GM18907 (cell line): Measurements from ENCODE around the gene ADARB1.

ENCODE experiments used
- ATAC-seq: cut with Tn5 transposase; IDR thresholded peaks from one replicate; pipeline ENCODE4 v1.9.1; 2021; ENCODE audit warnings: mild to moderate bottlenecking, moderate library complexity; ENCODE audit not compliant: unreplicated experiment

The ADARB1 gene

DNA sequence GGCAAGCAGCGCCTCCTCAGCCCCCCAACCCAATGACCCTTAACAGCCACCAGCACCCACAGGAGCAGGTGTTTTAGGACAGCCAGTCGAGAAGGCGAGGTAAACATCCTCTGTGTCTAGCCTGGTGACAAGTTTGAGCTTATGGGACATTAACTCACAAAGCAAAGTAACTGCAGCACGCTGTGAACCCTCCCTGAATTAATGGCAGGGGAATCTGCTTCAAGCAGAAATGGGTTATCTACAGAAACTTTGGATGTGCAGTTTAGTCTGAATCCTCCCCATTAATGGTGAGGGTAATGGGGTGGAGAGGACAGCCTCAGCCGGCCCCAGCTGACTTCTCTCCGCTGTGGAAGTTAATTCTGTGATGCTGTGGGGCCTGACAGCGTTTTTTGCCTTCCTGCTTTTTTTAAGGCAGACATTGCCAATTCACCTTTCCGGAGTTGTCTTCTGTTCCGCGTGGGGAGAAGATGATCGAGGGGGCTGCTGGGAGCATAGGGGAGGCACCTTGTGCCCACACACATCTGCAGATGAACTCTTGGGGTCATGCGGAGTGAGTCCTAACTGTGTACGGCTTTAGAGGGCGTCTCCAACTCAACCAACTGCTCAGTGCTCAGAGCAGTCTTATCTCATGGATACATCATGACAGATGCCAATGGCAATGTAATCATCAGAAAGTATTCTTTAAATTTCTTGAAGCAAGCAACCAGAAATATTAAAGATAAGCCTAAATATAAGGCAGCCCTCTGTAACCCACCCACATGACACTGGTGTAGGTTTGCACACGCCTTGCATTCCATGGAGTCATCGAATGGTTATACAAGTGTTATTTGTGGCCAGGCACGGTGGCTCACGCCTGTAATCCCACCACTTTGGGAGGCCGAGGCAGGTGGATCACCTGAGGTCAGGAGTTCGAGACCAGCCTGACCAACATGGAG lies 172.3 kb downstream of the ADARB1 start:
- ATAC-seq: no peak

DNA sequence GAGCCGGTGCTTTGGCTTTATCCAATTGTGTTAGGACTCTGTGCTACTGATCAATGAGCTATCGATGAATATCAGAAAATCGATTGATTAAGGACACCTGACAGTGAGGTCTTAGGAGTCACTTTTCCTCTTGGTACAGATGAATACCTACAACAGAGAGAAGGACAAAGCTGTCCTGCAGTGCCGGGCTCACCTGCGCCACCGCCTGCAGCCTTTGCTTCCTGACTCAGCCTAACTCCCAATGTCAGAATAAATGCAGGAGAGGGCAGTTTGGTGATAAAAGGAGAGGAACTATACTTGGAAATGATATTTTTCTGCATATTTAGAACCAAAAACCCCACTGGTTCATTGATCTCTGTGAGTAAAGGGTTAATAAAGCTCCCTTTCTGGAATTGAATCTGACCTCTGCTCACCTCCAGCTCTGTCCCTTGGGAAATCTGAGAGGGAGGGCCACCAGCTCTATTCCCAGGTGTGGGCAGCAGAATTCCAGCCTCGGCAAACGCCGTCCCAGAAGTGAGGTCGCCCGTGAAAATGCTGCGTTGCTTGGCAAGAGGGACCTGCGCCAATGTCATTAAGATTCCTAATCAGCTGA lies 174.0 kb downstream of the ADARB1 start:
- ATAC-seq: no peak

DNA sequence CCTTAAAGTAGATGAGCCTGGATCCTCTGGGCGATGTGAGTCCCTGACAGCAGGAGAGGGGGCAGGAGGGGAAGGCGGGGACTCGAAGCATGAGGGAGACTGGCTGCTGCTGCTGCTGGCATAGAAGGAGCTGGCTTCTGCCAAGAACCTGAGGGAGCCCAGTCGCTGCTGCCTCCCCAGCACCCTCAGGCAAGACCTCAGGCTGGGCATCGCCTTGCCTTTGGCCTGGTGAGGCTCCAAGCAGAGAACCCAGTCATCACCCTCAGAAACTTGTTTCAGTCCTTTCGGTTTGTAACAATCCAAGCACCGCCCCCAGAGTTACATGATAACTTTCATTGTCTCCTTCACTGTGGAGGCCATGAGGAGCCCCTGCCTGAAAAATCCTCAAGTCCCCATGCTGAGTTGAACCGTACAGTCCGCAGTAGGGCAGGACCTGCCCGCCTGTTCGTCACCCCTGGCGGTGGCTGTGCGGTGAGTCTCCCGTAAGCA lies 174.6 kb downstream of the ADARB1 start:
- ATAC-seq: no peak

- ATAC-seq: no peak
Measured at GRCh38 chr21:45249626-45250025, 175.2 kb downstream of the ADARB1 start.

DNA sequence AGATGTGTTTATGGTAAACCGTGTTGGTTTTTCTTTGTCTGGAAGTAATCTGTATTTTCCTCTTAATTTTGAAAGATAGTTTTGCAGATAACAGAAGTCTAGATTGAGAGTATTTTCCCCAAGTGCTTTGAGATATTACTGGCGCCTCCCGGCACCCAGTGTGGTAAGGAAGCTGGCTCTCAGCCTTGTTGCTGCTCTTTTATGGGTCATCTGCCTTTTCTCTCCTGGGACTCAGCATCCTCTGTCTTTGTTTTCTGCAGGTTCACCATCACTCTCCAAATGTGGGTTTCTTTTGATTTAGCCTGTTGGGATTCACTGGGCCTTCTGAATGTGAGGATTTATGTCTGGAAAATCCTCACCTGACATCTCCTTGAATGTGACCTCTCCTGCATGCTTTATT lies 175.9 kb downstream of the ADARB1 start:
- no peak for ATAC-seq

DNA sequence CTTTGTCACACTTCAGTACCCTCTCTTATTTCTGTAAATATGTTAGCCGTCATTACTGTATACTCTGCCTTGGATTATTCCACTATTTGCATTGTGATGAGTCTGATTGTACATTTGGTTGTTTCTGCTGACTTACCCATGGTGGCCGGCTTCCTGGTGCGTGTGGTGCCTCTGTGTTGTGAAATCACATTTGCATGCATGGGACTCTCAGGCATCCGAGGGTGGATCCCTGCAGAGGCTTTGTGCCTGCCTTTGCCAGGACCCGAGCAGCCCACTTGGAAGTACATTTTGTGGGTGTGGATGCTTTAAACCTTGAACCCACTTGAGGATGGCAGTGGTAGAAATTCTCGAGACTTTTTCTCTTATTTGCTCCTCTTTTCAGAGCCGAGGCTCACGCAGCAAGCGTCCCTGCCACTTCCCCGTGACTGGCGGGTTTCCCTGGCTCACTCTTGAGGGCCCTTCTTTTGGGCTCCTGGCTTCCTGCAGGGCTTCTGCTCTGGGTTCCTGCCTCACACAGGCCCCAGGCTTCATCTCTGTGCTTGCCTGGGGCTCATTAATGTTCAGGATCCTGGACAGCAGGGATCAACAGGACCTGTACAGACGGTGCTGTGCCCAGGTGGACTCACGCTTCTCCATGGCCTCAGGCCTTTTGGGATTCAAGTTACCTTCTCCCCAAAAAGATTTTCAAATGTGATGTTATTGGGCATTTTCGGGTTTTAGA lies 176.7 kb downstream of the ADARB1 start:
- no peak for ATAC-seq

DNA sequence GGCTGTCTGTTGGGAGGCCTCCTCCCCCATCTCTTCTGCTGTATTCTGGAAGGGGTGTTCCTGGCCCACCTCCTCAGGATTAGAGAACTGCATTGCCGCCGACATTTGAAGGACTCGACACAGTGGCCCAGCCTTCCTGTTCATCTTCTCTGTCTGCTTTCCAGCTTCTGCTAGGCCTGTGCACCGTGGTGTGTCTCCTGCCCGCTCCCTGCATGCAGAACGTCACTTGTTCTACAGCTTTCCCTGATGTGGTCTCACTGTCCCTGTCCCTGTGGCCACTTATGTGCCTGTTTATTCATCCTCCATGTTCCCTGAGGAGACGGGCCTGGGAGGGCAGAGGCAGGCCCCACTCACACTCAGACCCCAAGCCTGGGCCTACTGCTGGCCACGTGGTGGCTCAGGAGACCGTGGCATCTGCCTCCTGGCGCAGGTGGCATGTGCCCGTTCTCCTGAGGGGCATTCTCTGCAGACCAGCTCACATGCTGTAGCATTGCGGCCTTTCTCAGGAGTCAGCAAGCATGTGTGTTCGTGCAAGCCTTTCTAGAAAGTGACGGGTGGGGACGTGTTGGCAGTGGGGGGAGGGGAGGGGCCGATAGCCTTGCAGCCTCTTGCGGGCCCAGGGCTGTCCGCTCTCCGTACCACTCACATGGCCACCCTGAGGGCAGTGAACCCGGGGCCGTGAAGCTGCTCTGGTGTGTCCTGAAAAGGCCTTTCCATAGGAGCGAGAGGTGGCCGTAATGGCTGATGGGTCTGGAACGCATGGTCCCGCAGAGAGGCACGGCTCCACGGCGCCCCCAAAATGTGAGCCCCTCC lies 177.5 kb downstream of the ADARB1 start:
- ATAC-seq: no peak

- no peak for ATAC-seq
Measured at GRCh38 chr21:45252448-45252925, 178.1 kb downstream of the ADARB1 start.

GRCh38 chr21:45253180-45253579 lies 178.8 kb downstream of the ADARB1 start:
- no peak for ATAC-seq

DNA sequence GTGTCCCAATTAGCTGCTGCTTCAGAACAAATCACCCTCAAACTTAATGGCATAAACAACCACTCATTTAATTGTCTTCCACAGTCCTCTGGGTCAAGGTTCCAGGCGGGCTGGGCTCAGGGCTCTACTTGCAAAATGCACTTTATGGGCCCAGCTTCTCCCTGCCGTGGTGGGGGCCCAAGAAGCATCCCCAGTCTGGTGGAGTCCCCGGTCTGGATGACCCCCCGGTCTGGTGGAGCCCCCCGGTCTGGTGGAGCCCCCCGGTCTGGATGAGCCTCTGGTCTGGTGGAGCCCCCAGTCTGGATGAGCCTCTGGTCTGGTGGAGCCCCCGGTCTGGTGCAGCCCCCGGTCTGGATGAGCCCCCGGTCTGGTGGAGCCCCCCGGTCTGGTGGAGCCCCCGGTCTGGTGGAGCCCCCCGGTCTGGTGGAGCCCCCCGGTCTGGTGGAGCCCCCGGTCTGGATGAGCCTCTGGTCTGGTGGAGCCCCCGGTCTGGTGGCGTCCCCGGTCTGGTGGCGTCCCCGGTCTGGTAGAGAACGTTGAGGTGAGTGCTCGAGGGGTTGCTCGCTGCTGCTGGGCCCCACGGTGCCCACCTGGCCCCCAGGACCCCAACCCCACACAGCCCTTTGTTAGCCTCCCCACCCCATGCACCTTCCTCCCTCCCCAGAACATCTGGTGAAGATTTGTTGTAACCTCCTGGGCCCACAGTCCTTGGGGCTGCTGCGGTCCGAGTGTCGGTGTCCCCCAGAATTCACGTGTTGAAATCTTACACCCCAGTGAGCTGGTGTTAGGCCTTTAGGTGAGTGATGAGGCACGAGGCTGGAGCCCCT lies 179.5 kb downstream of the ADARB1 start:
- ATAC-seq: no peak

DNA sequence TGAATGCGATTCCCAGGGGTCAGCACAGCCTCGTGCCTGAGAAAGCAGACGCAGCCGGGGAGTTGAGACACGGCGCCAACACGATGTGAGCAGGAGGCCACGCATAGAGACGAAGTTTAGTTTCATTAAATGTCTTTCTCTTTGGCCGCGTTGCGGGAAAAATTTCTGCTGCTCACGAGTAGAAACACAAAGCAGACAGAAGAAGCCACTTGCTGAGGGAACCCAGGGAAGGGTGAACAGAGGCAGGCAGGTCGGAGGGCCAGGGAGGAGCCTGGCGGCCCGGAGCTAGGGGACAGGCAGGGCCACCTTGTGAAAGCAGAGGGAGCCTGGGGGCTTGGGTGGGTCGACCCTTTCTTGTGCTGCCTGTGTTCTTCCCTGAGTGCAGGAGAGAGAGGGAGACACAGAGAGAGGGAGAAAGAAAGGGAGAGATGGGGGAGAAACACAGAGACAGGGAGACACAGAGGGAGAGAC lies 180.1 kb downstream of the ADARB1 start:
- ATAC-seq: no peak

DNA sequence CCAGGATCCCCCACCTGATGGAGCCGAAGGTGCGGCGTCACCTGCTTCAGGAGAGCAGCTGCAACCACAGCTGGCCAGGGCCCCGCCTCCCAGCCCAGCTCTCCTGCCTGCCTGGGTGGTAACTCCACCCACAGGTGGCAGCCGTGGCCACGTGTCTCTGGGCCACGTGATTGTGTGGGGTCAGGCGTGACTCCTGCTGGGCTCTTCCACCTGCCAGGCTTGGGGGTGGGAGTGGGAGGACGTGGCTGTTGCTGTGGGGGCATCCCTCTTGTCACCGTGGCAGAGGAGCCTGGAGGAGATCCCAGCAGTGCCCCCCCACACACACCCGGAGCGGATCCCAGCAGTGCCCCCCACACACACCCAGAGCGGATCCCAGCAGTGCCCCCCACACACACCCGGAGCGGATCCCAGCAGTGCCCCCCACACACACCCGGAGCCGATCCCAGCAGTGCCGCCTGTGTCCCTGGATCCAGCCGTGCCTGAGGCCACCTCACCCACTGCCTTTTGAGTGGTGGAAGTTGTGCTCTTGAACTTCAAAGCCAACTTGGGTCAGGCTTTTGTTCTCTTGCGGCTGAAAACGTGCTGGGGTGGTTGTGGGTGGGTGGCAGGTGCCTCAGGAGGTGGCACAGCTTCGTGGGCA lies 181.1 kb downstream of the ADARB1 start:
- no peak for ATAC-seq

- no peak for ATAC-seq
Measured at GRCh38 chr21:45256021-45256911, 181.9 kb downstream of the ADARB1 start.

- no peak for ATAC-seq
Measured at GRCh38 chr21:45256912-45257672, 182.7 kb downstream of the ADARB1 start.

DNA sequence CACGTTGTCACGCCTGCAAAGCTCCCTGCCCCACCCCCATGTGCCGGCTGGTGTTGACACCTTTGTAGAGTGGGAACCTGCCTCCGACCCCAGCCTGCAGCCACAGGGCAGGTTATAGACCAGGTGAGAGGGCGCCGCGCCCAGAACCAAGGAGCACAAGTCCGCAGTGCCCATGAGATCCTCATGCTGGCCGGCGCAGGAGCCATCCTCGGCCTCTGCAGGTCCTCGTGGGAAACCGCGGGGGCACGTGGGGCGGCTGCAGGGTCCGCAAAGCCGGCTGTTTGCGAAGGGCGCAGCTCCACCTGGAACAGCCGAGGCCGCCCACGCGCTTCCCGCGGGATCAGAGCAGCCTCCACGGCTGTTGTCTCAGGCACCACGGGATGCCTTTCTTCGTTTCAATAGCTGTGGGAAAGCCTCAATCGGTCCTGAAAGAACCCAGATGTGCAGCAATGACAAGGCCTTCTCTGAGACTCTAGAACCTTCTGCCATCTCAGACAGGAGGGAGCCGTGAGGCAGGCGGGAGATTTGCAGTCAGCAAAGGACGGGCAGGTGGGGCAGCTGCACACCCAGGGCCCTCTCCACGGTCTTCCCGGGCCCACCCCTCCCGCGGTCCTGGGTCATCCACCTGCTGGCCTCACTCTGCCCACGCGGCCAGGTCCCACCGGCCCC lies 183.4 kb downstream of the ADARB1 start:
- ATAC-seq: no peak

GRCh38 chr21:45258466-45258865 lies 184.1 kb downstream of the ADARB1 start:
- ATAC-seq: no peak
